Occipital lobe (tissue), 2 donors: Measurements from ENCODE around the gene HSPA4. TPM values are rescaled to one million over a fixed set of nuclear protein-coding genes. Genes with fewer than 3 reads are reported as not detected.
"Not testable (repeated sequence)": the region's sequence is repeated elsewhere in the genome, so short reads cannot be mapped to it uniquely, and the experiment has no call there.

Experiments used
- DNase-seq: peaks from one replicate; lab custom pipeline; 2025; lab: John Stamatoyannopoulos, UW
- total RNA-seq: library from RNA; depleted of rRNA; stranded (reverse); fragments of >200 nt; gene quantifications from one replicate; pipeline ENCODE4 v1.2.3, GENCODE V29; 2014

The HSPA4 gene
- total RNA-seq: 129 TPM

DNA sequence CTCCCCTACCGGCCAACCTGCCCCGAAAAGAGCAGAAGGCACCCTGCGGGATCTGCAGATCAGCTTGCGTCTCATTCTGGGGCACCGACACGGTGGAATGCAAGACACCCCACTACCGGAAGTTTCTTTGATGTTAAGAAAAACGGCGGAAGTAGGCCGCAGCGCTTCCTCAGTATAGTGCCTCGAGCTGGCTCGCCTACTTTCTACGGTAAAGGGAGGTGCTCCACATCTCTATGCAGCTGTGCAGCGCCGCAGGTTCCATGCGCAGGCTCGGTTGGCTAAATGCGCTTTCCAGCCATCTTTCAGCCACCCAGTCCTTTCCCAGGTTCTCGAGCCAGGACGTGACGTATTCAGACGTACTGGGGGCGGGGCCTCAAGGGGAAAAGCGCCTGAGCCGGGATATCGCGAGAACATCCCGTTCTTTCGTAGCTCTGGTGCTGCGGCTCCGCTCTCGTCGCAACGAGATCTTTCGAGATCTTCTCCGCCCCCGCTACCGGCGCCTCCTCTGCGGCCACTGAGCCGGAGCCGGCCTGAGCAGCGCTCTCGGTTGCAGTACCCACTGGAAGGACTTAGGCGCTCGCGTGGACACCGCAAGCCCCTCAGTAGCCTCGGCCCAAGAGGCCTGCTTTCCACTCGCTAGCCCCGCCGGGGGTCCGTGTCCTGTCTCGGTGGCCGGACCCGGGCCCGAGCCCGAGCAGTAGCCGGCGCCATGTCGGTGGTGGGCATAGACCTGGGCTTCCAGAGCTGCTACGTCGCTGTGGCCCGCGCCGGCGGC is at the start of gene HSPA4:
Gene HSPA4, plus strand, starts transcription at position 472 of the 775 bp plus-strand sequence. Its CDS starts 238 bp downstream, at position 710.
- DNase-seq: peak; percentile 96

- no peak for DNase-seq
Measured at GRCh38 chr5:133006653-133007052, 45.2 kb upstream of the HSPA4 start.

GRCh38 chr5:133008455-133008854 is 43.4 kb upstream of the HSPA4 start:
- DNase-seq: not testable (repeated sequence)

DNA sequence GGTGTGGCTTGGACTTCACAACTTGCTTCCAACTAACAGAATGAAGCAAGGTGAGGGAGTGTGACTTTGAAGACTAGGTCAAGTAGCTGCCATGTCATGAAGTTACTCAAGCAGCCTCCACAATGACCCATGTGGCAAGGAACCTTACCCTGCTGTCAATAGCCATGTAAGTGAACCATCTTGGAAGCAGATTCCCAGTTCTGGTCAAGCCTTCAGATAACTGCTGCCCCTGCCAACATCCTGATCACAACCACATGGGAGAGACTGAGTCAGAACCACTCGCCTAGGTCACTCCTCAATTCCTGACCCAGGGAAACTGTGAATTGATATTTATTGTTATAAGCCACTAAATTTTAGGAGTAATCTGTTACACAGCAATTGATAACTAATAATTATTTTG is 36.3 kb upstream of the HSPA4 start:
- DNase-seq: no peak

- no peak for DNase-seq
Measured at GRCh38 chr5:133017964-133018363, 33.8 kb upstream of the HSPA4 start.

- not testable (repeated sequence) for DNase-seq
Measured at GRCh38 chr5:133019471-133019870, 32.3 kb upstream of the HSPA4 start.

GRCh38 chr5:133025804-133026663 is 25.8 kb upstream of the HSPA4 start, which contains the start of gene ZCCHC10:
TSS of gene ZCCHC10 (minus strand) at chr5:133026549. CDS start at chr5:133026537, 12 bp downstream.
- DNase-seq: peak; percentile 90

GRCh38 chr5:133026664-133027153 is 25.1 kb upstream of the HSPA4 start:
- DNase-seq: no peak

GRCh38 chr5:133029416-133029815 is 22.4 kb upstream of the HSPA4 start:
- no peak for DNase-seq

GRCh38 chr5:133030343-133031005 is 21.3 kb upstream of the HSPA4 start:
- no peak for DNase-seq

- no peak for DNase-seq
Measured at GRCh38 chr5:133032852-133033742, 18.7 kb upstream of the HSPA4 start.

DNA sequence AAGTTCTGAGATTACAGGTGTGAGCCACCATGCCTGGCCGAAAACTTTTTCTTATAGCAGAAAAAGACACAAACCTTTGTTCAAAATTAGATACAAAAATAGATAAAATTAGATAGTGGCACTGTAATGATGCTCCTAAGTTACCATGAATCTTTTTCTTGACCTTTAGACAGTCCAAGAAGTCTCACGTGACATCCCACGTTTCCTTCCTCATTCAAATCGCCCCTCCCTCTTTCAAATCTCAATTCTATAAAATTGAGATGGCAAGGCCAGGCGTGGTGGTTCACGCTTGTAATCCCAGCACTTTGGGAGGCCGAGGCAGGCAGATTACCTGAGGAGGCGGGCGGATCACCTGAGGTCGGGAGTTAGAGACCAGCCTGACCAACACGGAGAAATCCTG is 17.7 kb upstream of the HSPA4 start:
- DNase-seq: no peak

GRCh38 chr5:133035224-133035623 is 16.6 kb upstream of the HSPA4 start:
- DNase-seq: no peak

- not testable (repeated sequence) for DNase-seq
Measured at GRCh38 chr5:133036677-133037076, 15.1 kb upstream of the HSPA4 start.

- DNase-seq: no peak
Measured at GRCh38 chr5:133041157-133041784, 10.5 kb upstream of the HSPA4 start.

GRCh38 chr5:133041910-133042309 is 9.9 kb upstream of the HSPA4 start:
- no peak for DNase-seq

DNA sequence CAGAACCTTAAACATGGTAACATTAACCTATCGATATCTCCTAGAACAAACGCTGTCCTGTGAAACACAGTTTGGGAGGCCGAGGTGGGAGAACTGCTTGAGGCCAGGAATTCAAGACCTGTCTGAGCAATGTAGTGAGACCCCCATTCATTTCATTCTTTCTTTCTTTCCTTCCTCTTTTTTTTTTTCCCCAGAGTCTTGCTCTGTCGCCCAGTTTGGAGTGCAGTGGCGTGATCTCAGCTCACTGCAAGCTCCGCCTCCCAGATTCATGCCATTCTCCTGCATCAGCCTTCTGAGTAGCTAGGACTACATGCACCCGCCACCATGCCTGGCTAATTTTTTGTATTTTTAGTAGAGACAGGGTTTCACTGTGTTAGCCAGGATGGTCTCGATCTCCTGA is 5.3 kb upstream of the HSPA4 start:
- DNase-seq: not testable (repeated sequence)

- DNase-seq: no peak
Measured at GRCh38 chr5:133047404-133047803, 4.4 kb upstream of the HSPA4 start.

- no peak for DNase-seq
Measured at GRCh38 chr5:133048993-133049725, 2.7 kb upstream of the HSPA4 start.

GRCh38 chr5:133049726-133050048 is 2.1 kb upstream of the HSPA4 start:
- no peak for DNase-seq
